HG03097 (cell line): Measurements from ENCODE around the gene PYGM.

Experiments used
- ATAC-seq: cut with Tn5 transposase; IDR thresholded peaks from one replicate; pipeline ENCODE4 v1.9.1; 2021; ENCODE audit not compliant: unreplicated experiment, low FRiP score

Gene PYGM

DNA sequence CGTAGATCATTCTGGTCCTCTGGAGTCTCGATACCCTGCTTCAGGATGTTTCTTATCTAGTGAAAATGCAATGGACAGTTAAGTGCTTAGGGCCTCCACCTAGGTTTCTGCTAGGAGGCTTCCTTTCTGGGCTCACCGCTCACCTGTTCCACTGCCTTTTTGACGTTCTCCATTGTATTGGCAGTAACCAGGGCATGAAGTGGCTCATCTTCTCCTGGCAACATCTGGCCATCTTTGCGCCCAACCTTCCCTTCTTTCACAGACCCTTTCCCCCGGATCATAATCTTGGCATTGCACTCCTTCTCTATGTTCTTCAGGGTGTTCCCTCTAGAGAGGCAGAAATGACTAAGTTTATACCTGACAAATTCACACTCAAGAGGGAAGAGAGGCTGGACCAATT lies 9.5 kb upstream of the PYGM start:
- no peak for ATAC-seq

- ATAC-seq, result no peak
These were observed 8.5 kb upstream of the PYGM start for GRCh38 chr11:64768300-64768694.

DNA sequence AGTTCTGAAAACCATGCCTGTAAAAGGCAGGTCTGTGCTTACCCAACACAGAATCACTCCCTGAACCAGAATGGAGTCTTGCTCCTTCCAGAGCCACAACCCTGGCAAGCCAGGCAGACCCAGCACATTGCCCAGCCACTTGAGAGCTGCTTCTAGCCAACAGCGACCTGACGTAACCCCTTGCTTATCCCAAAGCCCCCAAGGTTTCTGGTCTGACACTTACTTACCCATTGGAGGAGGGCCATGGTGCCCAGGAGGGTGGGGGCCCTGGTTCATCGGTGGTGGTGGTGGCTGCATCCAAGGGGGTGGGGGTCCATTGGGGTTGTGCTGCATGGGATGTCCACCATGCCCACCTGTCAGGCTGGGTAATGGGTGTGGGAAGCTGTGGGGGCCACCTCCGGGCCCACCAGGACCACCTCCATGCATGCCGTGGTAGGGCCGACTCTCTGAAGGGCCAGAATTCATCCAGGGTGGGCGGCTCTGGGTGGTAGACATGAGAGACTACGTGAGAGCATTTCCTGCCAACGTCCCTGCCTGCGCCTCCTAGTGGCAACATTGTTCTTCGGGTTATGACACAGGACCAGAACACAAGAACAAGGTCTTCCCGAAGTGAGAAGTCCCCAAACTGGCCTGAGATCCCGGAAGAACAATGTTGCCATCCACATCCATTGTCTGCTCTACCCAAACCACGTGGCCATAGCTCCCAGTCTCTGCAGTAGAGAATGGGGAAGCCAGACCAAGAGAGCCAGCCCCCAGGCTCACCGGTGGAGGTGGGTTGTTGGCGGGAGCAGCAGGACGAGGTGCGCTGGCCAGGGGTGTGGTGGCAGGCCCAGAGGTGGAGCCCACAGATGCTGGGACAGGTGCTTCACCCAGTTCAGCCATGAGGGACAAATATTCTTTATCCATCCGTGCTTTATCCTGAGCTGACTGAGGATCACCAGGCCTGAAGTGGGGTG lies 7.8 kb upstream of the PYGM start:
- ATAC-seq, result no peak

- no peak for ATAC-seq
These were observed 7.1 kb upstream of the PYGM start for GRCh38 chr11:64766881-64767280.

- ATAC-seq, result no peak
These were observed 6.3 kb upstream of the PYGM start for GRCh38 chr11:64765851-64766665.

- ATAC-seq, result no peak
These were observed 5.6 kb upstream of the PYGM start for GRCh38 chr11:64765291-64765850.

DNA sequence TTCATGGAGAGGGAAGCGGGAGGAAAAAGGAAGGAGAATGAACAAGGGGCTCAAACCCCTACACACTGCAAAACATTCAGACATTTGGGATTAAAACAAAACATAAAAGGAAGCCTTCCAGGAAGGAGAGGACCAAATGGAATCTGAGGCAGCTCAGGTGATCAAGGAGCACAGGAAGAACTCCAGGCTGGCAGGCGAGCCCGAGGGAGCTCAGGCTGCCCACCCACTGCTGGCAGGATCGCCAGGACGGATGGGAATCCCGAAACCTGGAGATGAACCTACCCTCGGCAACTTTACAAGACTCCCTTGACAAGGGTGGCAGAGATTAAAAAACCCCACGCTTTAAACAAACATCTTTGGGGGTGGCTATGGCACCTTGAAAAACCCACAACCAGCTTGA lies 5.0 kb upstream of the PYGM start:
- no peak for ATAC-seq

DNA sequence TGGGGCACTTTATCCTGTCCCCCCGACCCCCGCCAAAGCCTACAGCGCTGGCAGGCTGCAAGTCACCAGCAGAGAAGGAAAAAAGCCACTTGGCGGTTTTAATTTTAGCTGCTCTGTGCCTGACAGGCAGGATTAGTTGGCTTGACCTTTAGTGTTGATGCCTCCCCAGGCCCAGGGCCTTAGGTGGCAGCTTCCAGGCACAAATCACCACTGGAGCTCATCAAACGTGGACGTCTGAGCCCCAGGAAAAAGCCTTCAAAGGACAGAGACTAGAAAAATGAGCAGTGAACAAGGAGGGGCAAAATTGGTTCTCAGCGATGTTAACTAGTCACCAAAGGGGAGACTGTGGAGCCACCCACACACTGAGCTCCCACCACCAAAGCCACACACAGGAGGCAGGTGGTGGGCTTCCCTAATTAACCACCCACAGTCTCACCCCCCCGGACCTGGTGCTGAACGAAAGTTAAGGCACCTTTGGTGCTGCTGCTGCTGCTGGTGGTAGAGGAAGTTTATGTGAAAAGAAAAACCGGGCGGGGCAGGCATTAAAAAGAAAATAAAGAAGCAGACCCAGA lies 4.4 kb upstream of the PYGM start:
- ATAC-seq, result no peak

DNA sequence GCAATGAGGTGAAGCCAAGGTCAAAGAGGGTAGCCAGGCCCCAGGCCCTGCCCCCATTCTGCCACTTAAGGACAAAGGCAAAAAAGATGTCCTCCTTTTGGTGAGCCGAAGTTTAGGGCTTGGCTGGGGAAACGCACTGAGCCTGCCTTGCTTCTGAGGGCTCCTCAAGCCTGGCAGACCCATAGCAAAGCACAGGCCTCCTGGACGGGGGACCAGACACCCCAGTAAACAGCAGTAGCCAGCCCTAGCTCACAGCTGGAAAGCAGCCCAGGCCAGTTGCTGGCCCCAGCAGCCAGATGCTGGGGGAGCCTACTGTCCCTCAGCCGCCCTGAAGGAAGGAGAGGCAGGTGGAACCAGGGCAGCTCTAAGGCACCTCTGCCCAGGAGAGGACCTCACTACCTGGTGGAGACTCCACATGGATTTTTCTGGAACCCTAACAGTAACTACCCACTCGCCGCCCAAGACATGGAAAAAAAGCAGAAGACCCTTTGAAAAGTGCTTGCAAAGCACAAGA lies 3.8 kb upstream of the PYGM start:
- no peak for ATAC-seq

- ATAC-seq, result no peak
These were observed 3.1 kb upstream of the PYGM start for GRCh38 chr11:64762674-64763525.

DNA sequence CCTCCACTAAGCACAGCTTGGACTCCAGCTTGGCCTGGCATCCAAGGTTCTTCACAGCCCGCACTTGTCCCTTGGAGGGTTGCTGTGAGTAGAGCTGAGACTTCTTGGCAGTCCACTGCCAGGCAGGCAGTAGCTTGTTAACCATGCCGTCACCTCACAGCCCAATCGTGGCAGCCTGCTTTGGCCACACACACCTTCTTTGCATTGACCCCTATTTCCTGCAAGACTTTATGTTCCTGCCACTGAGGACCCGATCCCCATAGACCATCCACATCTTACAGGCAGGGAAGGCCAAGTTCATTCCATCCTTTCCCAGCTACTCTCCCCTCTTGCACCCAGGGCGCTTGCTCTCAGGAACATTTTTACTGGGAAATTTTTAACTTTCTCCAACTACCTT lies 2.5 kb upstream of the PYGM start:
- ATAC-seq, result no peak

DNA sequence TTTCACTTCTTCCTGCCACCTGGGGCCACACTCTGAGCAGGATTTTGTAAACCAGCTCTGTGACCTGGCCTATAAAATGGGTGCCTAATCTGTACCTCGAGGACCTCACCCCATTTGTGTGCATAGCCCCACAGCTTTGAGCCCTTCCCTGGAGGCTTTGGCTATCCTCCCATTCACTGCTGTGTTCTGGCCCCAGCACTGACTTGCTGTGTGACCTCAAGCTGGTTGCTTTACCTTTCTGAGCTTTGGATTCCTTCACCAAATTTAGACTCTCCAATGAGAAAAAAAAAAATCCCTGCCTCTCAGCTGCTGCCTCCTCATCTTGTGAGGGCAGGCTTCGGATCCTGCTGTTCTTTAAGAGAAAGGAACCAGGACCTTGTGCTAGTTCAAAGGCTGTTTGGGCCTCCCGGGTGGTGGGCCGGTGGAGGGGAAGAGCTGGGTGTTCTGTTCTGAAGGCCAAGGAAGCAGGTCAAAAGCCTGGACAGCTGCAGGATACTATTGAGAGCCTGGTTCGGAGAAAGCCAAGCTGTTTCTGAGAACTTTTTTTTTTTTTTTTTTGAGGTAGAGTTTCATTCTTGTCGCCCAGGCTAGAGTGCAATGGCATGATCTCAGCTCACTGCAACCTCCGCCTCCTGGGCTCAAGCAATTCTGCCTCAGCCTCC lies 1.1 kb upstream of the PYGM start:
- ATAC-seq, result no peak

DNA sequence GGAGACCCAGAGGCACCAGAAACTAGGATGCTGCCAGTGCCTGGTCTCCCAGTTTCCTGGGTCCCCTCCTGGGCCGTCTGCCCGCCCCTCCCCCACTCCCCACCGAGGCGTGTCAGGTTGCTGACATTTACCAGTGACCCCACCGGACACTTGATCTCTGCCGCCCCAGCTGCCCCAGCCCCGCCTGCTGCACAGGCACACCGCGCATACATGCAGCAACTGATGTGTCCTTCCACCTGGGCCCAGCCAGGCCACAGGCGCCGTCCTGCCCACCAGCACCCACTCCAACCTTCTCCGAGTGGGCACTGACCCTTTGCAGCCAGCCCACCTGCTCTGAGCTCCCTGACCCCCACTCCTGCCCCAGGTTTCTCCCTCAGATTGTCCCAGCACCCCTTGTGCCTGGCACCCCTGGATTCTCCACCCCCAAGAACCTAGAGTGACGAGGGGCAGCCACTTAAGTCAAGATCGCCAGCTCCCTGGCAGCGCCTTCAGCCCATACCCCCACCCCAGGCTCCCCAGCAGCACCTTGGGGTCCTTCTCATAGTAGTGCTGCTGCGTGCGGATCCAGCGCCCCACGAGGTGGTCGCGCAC lies 548 bp downstream of the PYGM start:
- no peak for ATAC-seq

- ATAC-seq, result no peak
These were observed 1.3 kb downstream of the PYGM start for GRCh38 chr11:64758330-64759079.

DNA sequence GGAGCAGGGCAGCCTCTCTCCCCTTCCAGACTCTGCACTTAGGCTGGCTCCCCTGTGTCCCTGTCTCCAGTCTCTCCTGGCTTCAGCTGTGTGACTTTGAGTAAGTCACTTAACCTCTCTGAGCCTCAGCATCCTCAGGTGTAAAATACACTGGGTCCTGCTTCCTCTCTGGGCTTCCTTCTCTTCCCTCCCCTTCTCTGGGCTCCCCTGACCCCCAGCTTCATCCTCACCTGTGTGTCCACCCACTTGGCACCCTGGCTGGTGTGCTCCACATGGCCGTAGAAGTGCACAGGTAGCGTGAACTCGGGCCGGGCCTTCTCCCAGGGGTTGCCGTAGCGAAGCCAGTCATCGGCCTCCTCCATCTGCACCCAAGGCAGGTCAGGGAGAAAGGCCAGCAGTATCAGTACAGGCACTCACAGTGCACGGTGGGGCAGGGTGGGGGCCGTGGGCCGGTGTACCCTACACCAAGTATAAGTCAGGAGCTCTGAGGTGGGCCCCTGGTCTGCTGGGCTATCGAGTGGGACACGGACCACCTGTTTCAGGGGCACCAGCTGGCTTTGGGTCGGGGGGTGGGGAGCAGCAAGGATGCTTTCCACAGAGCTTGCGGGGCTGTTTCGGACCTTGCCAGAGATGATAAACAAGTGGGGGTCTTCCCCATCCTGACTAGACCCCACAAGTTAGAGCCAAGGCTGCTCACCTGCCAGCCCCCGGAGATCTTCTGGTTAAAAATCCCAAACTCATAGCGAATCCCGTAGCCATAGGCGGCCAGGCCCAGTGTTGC lies 2.0 kb downstream of the PYGM start:
- ATAC-seq, result no peak

DNA sequence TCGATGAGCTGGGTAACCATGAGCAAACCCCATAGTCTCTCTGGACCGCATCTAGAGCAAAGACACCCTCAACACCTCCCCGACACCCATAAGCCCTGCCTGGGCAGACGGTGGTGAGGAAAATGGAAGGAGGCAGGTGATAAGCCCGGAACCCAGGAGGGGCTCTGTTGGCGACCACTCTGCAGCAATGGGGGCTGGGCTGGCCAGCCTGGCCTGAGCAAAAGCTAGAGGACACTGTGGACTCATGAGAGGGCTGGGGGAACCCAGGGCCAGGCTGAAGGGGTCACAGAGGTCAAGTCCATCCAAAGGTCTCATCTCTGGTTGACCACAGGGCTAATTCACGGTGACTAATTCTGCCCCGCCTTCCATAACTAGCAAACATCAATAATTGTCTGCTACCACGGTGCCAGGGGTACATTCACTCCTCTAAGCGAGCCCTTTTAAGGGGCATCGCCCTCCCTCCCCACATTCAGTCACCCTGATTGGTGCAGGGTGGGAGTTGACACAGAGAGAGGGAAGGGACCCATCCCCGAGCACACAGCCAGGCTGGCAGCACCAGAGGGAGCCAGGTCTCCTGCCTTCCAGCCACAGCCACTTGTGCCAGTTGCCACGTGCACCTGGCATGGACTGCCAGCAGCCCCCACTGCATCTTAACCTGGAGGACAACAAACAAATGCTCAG lies 4.0 kb downstream of the PYGM start:
- no peak for ATAC-seq
